Right atrium auricular region (tissue), 2 donors: Measurements from ENCODE around the gene TNFSF15. TPM values are rescaled to one million over a fixed set of nuclear protein-coding genes. Genes with fewer than 3 reads are reported as not detected.

Source experiments
- DNase-seq: peaks from one replicate; pipeline ENCODE4 v3.0.0-alpha.2; 2019; ENCODE audit warnings: low spot score
- H3K27ac ChIP-seq, 2 donors: fragments of 200-600 bp; sonication (generic); 1 replicate in 1 of 2; 2 replicates in 1 of 2; pipeline ENCODE4 v1.5.1; 2016 to 2019
- H3K27me3 ChIP-seq, 2 donors: fragments of 200-600 bp; sonication (generic); one replicate each; pipeline versions ENCODE4 v1.5.1 to v1.6.0; 2017 to 2019
- H3K36me3 ChIP-seq: fragments of 200-600 bp; sonication (generic); one replicate; pipeline ENCODE4 v1.5.1; 2016
- H3K4me1 ChIP-seq, 2 donors: fragments of 200-600 bp; sonication (generic); one replicate each; pipeline versions ENCODE4 v1.5.1 to v1.6.0; 2017 to 2019
- H3K4me3 ChIP-seq, 2 donors: fragments of 200-600 bp; sonication (generic); 1 replicate in 1 of 2; 2 replicates in 1 of 2; pipeline ENCODE4 v1.5.1; 2017 to 2019; ENCODE audit warnings: mild to moderate bottlenecking in 1 of 2, moderate library complexity in 1 of 2
- H3K9me3 ChIP-seq, 2 donors: fragments of 200-600 bp; sonication (generic); one replicate each; pipeline ENCODE4 v1.5.1; 2019
- CTCF ChIP-seq, 2 donors: fragments of 200-600 bp; sonication (generic); IDR thresholded peaks; one replicate each; pipeline ENCODE4 v1.5.1; 2019; ENCODE audit warnings: antibody characterized with exemption in 2 of 2
- total RNA-seq, 2 donors: library from RNA; depleted of rRNA; stranded (reverse); fragments of >200 nt; gene quantifications; one replicate each; pipeline ENCODE4 v1.1.0, GENCODE V29; 2016

TNFSF15 gene
- total RNA-seq, 2 donors from 2014 or later: 0.16 TPM; not detected in 1

GRCh38 chr9:114798101-114798500 is 7.7 kb downstream of the TNFSF15 start:
- no peak overlapping the region for H3K4me3 ChIP-seq
- no peaks in the 10 kb centered on the region for H3K27me3 ChIP-seq
- DNase-seq: no peak
- H3K36me3 ChIP-seq: no peaks in the 10 kb centered on the region
- TF ChIP-seq CTCF (IDR thresholded peaks at IDR 0.05): no peak
- H3K9me3 ChIP-seq: no peaks in the 10 kb centered on the region
- no peak overlapping the region for H3K27ac ChIP-seq
- H3K4me1 ChIP-seq: no peaks in the 10 kb centered on the region

GRCh38 chr9:114792396-114792795 is 13.4 kb downstream of the TNFSF15 start:
- Histone ChIP-seq H3K36me3 (no peaks in the 10 kb centered on the region), H3K27me3 (no peaks in the 10 kb centered on the region), H3K4me1 (no peaks in the 10 kb centered on the region), H3K9me3 (no peaks in the 10 kb centered on the region), H3K27ac (no peak overlapping the region), H3K4me3 (no peak overlapping the region)
- no peak for DNase-seq
- no peak for TF ChIP-seq CTCF (IDR thresholded peaks at IDR 0.05)

- no peak for DNase-seq
Measured at GRCh38 chr9:114791736-114792135, 14.1 kb downstream of the TNFSF15 start.

DNA sequence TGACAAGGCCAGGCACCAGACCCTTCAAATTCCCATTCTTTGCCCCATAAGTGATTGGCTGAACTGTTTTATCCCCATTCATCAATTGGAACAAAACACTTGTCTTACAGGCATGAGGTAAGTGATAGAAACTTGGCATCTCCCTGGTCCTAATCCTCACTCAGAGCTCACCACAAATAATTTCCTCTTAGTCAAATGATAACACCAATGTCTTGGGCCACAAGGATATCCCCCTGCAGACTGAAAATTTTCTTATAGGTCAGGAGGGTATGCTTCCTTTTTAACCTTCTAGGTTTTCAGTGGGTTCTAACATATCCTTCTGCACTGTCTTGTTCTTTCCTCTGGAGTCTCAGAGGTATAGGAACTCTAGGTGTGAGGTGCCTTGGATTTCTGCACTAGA is 14.5 kb downstream of the TNFSF15 start:
- H3K4me1 ChIP-seq: no peaks in the 10 kb centered on the region
- no peak for TF ChIP-seq CTCF (IDR thresholded peaks at IDR 0.05)
- no peaks in the 10 kb centered on the region for H3K36me3 ChIP-seq
- H3K27ac ChIP-seq: no peak overlapping the region
- H3K27me3 ChIP-seq: no peaks in the 10 kb centered on the region
- H3K9me3 ChIP-seq: no peaks in the 10 kb centered on the region
- no peak overlapping the region for H3K4me3 ChIP-seq
- no peak for DNase-seq

More at GRCh38 chr9:114791736-114792135, 14.1 kb downstream of the TNFSF15 start:
- Histone ChIP-seq H3K4me1 (no peaks in the 10 kb centered on the region), H3K27ac (no peak overlapping the region), H3K36me3 (no peaks in the 10 kb centered on the region), H3K4me3 (no peak overlapping the region), H3K27me3 (no peaks in the 10 kb centered on the region), H3K9me3 (no peaks in the 10 kb centered on the region)
- no peak for TF ChIP-seq CTCF (IDR thresholded peaks at IDR 0.05)

GRCh38 chr9:114790521-114790920 is 15.3 kb downstream of the TNFSF15 start:
- TF ChIP-seq CTCF (IDR thresholded peaks at IDR 0.05): no peak
- H3K27ac ChIP-seq: no peak overlapping the region
- H3K36me3 ChIP-seq: no peaks in the 10 kb centered on the region

GRCh38 chr9:114789006-114789405 is 16.8 kb downstream of the TNFSF15 start:
- no peak for TF ChIP-seq CTCF (IDR thresholded peaks at IDR 0.05)
- H3K27ac ChIP-seq: no peak overlapping the region
- no peaks in the 10 kb centered on the region for H3K9me3 ChIP-seq
- no peaks in the 10 kb centered on the region for H3K27me3 ChIP-seq
- H3K4me1 ChIP-seq: no peaks in the 10 kb centered on the region
- H3K36me3 ChIP-seq: no peaks in the 10 kb centered on the region
- H3K4me3 ChIP-seq: no peak overlapping the region
- no peak for DNase-seq

More at GRCh38 chr9:114790521-114790920, 15.3 kb downstream of the TNFSF15 start:
- no peak for DNase-seq
- no peak overlapping the region for H3K4me3 ChIP-seq
- no peaks in the 10 kb centered on the region for H3K27me3 ChIP-seq
- H3K9me3 ChIP-seq: no peaks in the 10 kb centered on the region
- H3K4me1 ChIP-seq: no peaks in the 10 kb centered on the region
